HG02642 (cell line): ENCODE data around the gene SYVN1.
"Not testable (repeated sequence)": the region's sequence is repeated elsewhere in the genome, so short reads cannot be mapped to it uniquely, and the experiment has no call there.

ENCODE experiments used
- ATAC-seq: cut with Tn5 transposase; IDR thresholded peaks from one replicate; pipeline ENCODE4 v1.9.1; 2021; ENCODE audit warnings: mild to moderate bottlenecking; ENCODE audit not compliant: unreplicated experiment, poor library complexity

Gene SYVN1

GRCh38 chr11:65152122-65152521 lies 17.8 kb upstream of the SYVN1 start:
- ATAC-seq, result no peak

GRCh38 chr11:65151331-65151899 lies 17.1 kb upstream of the SYVN1 start:
- ATAC-seq, result no peak

- no peak for ATAC-seq
These were observed 16.4 kb upstream of the SYVN1 start for GRCh38 chr11:65150509-65151299.

- ATAC-seq, result not testable (repeated sequence)
These were observed 15.8 kb upstream of the SYVN1 start for GRCh38 chr11:65150131-65150508.

GRCh38 chr11:65148657-65149056 lies 14.3 kb upstream of the SYVN1 start:
- no peak for ATAC-seq

GRCh38 chr11:65147352-65148075 lies 13.2 kb upstream of the SYVN1 start:
- ATAC-seq, result no peak

GRCh38 chr11:65141896-65142494 lies 7.7 kb upstream of the SYVN1 start:
- no peak for ATAC-seq

GRCh38 chr11:65136515-65137096 lies 2.3 kb upstream of the SYVN1 start:
- ATAC-seq, result no peak

GRCh38 chr11:65135633-65136145 lies 1.4 kb upstream of the SYVN1 start:
- ATAC-seq, result no peak

- peak; percentile 58 for ATAC-seq
These were observed 773 bp upstream of the SYVN1 start for GRCh38 chr11:65134952-65135632.

- no peak for ATAC-seq
These were observed 595 bp downstream of the SYVN1 start for GRCh38 chr11:65133724-65134123.

GRCh38 chr11:65132988-65133700 lies 1.2 kb downstream of the SYVN1 start:
- ATAC-seq, result no peak

- no peak for ATAC-seq
These were observed 1.9 kb downstream of the SYVN1 start for GRCh38 chr11:65132238-65132987.

GRCh38 chr11:65131895-65132237 lies 2.5 kb downstream of the SYVN1 start:
- no peak for ATAC-seq

- ATAC-seq, result no peak
These were observed 2.9 kb downstream of the SYVN1 start for GRCh38 chr11:65131417-65131776.

- no peak for ATAC-seq
These were observed 3.5 kb downstream of the SYVN1 start for GRCh38 chr11:65130631-65131416.

GRCh38 chr11:65129649-65130441 lies 4.5 kb downstream of the SYVN1 start:
- no peak for ATAC-seq
